ENCODE measurements around the gene PDXK. TPM values are rescaled to one million over a fixed set of nuclear protein-coding genes. Genes with fewer than 3 reads are reported as not detected.

The PDXK gene
- total RNA-seq, 1 donor from 2014 or later: 31.4 TPM

- DNase-seq: no peak
Observed at GRCh38 chr21:43723648-43724047, 4.7 kb downstream of the PDXK start.

- DNase-seq: peak; percentile 44
Observed at GRCh38 chr21:43726686-43727518, 8.0 kb downstream of the PDXK start.

GRCh38 chr21:43727519-43728153 lies 8.7 kb downstream of the PDXK start:
- DNase-seq: no peak

GRCh38 chr21:43728154-43728466 lies 9.2 kb downstream of the PDXK start:
- no peak for DNase-seq

GRCh38 chr21:43728467-43729390 lies 9.8 kb downstream of the PDXK start:
- peak; percentile 96 for DNase-seq

GRCh38 chr21:43731476-43731875 lies 12.5 kb downstream of the PDXK start:
- DNase-seq: no peak

GRCh38 chr21:43731891-43732711 lies 13.2 kb downstream of the PDXK start:
- DNase-seq: no peak

GRCh38 chr21:43733060-43733459 lies 14.1 kb downstream of the PDXK start:
- DNase-seq: no peak

GRCh38 chr21:43733529-43734071 lies 14.7 kb downstream of the PDXK start:
- peak; percentile 63 for DNase-seq

- no peak for DNase-seq
Observed at GRCh38 chr21:43734131-43734927, 15.4 kb downstream of the PDXK start.

GRCh38 chr21:43734928-43735229 lies 15.9 kb downstream of the PDXK start:
- no peak for DNase-seq

GRCh38 chr21:43735236-43736091 lies 16.5 kb downstream of the PDXK start:
- DNase-seq: no peak

- no peak for DNase-seq
Observed at GRCh38 chr21:43736224-43736883, 17.4 kb downstream of the PDXK start.

- no peak for DNase-seq
Observed at GRCh38 chr21:43737158-43737950, 18.4 kb downstream of the PDXK start.

- DNase-seq: no peak
Observed at GRCh38 chr21:43739621-43740435, 20.9 kb downstream of the PDXK start.

GRCh38 chr21:43740497-43741156 lies 21.7 kb downstream of the PDXK start:
- DNase-seq: no peak

- DNase-seq: no peak
Observed at GRCh38 chr21:43741423-43742096, 22.6 kb downstream of the PDXK start.
